C4-2B (cell line): ENCODE data around the gene SHC3.
"Not testable (repeated sequence)": the region's sequence is repeated elsewhere in the genome, so short reads cannot be mapped to it uniquely, and the experiment has no call there.

Experiments
- H3K27ac ChIP-seq: fragments of 450-650 bp; 2 replicates; pipeline ENCODE4 v1.5.1; 2017
- ZFX ChIP-seq: fragments of 450-650 bp; IDR thresholded peaks from 2 replicates; pipeline ENCODE4 v1.6.1; 2017
- TF ChIP-seq, protein P1 (sequence below): fragments of 450-650 bp; conservative IDR thresholded peaks from 2 replicates; pipeline ENCODE4 v1.5.1; 2017; ENCODE audit warnings: mild to moderate bottlenecking

SHC3 gene

GRCh38 chr9:89219637-89220036, 41.0 kb upstream of the SHC3 start:
- TF ChIP-seq ZFX: no peak
- TF ChIP-seq, protein P1, sequence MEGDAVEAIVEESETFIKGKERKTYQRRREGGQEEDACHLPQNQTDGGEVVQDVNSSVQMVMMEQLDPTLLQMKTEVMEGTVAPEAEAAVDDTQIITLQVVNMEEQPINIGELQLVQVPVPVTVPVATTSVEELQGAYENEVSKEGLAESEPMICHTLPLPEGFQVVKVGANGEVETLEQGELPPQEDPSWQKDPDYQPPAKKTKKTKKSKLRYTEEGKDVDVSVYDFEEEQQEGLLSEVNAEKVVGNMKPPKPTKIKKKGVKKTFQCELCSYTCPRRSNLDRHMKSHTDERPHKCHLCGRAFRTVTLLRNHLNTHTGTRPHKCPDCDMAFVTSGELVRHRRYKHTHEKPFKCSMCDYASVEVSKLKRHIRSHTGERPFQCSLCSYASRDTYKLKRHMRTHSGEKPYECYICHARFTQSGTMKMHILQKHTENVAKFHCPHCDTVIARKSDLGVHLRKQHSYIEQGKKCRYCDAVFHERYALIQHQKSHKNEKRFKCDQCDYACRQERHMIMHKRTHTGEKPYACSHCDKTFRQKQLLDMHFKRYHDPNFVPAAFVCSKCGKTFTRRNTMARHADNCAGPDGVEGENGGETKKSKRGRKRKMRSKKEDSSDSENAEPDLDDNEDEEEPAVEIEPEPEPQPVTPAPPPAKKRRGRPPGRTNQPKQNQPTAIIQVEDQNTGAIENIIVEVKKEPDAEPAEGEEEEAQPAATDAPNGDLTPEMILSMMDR: no peak
- H3K27ac ChIP-seq: no peak overlapping the region

DNA sequence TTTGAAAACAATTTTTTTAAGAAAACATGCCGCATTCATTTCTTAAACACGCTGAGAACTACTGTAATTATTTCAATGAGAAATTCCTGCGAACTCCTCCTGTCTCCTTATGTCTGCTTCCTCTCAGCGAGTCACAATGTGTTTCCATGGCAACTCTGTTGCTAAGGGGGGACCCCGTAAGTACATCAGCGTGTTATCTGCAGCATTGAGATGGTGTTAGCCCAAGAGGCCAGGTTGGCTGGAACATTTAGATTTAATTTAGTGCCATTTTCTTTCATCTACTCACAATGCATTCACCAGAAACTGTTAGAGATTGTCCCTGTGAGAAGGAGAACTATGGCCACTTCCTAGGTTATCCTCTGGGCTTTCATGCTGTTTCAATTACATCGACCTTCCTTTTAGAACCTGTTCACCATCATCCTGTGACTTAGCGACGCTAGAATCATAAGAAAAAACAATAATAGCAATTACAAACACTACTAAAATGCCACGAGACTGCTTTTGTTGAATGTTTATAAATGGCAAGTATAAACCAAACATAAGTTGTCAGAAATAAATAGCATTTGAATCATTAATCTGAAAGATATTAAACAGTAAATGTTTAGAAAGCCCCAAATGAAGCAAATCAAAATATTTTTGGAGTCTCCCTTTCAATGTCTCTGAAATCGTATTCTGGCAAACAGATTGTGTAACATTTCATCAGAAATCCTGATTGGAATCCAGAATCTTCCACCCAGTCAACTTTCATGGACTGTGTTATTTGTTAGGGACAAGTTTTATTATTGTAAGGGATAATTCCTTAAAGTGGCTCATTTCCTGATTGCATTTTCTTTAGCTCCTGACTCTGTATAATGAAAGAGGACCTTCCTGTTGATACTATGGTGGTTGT, 39.7 kb upstream of the SHC3 start:
- no peak for TF ChIP-seq ZFX
- TF ChIP-seq, protein P1: no peak
- H3K27ac ChIP-seq: no peak overlapping the region

- H3K27ac ChIP-seq: no peak overlapping the region
- TF ChIP-seq, protein P1: no peak
- TF ChIP-seq ZFX: no peak
Measured at GRCh38 chr9:89215342-89215741, 36.7 kb upstream of the SHC3 start.

- no peak overlapping the region for H3K27ac ChIP-seq
- no peak for TF ChIP-seq ZFX
- TF ChIP-seq, protein P1: no peak
Measured at GRCh38 chr9:89213396-89213880, 34.8 kb upstream of the SHC3 start.

- TF ChIP-seq, protein P1: no peak
- no peak for TF ChIP-seq ZFX
- no peak overlapping the region for H3K27ac ChIP-seq
Measured at GRCh38 chr9:89212171-89212570, 33.6 kb upstream of the SHC3 start.

DNA sequence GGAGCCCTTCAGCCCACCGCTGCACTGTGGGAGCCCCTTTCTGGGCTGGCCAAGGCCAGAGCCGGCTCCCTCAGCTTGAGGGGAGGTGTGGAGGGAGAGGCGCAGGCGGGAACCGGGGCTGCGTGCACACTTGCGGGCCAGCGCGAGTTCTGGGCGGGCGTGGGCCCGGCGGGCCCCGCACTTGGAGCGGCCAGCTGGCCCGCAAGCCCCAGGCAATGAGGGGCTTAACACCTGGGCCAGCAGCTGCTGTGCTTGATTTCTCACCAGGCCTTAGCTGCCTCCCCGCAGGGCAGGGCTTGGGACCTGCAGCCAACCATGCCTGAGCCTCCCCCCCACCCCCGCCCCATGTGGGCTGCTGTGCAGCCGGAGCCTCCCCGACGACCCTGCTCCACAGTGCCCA, 30.7 kb upstream of the SHC3 start:
- not testable (repeated sequence) for H3K27ac ChIP-seq

DNA sequence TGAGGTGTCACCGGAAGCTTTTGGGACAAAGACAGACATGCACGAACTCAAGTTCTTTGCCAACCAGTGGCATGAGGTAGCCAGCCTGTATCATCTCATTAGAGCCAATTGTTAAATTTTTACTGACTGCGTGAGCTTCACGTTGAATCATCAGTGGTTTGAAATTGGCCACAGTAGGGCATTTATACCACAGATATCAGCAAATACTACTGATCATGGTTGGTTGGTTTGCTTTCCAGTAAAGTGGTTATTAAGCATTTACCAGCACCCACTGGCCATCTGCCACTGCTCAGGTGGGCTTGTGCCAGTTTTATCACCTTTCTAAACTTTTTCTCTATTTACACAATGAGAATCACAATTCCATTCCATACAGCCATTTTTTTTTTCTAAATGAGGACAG, 28.4 kb upstream of the SHC3 start:
- no peak for TF ChIP-seq ZFX
- TF ChIP-seq, protein P1: no peak
- no peak overlapping the region for H3K27ac ChIP-seq

- H3K27ac ChIP-seq: no peak overlapping the region
- no peak for TF ChIP-seq ZFX
Measured at GRCh38 chr9:89204801-89205200, 26.2 kb upstream of the SHC3 start.
